Duodenal mucosa (tissue), 2 donors: ENCODE data around the gene UBE2F.
"Not testable (repeated sequence)": the region's sequence is repeated elsewhere in the genome, so short reads cannot be mapped to it uniquely, and the experiment has no call there.

Source experiments
- H3K27ac ChIP-seq: one replicate; pipeline ENCODE4 v1.7.0; 2013; ENCODE audit warnings: low read depth, low read length
- H3K27me3 ChIP-seq, 2 donors: one replicate each; pipeline ENCODE4 v1.7.0; 2013; ENCODE audit warnings: low read length in 2 of 2, control low read depth in 1 of 2; ENCODE audit not compliant: insufficient read depth in 2 of 2, control insufficient read depth in 1 of 2
- H3K36me3 ChIP-seq, 2 donors: one replicate each; pipeline ENCODE4 v1.7.0; 2013; ENCODE audit warnings: low read length in 2 of 2, control low read depth in 1 of 2; ENCODE audit not compliant: insufficient read depth in 2 of 2, control insufficient read depth in 1 of 2
- H3K4me1 ChIP-seq, 2 donors: one replicate each; pipeline ENCODE4 v1.7.0; 2013; ENCODE audit warnings: low read length in 2 of 2, control low read depth in 1 of 2; ENCODE audit not compliant: insufficient read depth in 2 of 2, control insufficient read depth in 1 of 2
- H3K4me3 ChIP-seq, 2 donors: one replicate each; pipeline ENCODE4 v1.7.0; 2013; ENCODE audit warnings: low read length in 2 of 2, low read depth in 1 of 2
- H3K9ac ChIP-seq, 2 donors: one replicate each; pipeline ENCODE4 v1.7.0; 2013; ENCODE audit warnings: low read length in 2 of 2, low read depth in 1 of 2
- H3K9me3 ChIP-seq, 2 donors: one replicate each; pipeline ENCODE4 v1.7.0; 2013; ENCODE audit warnings: low read length in 2 of 2, control low read depth in 1 of 2; ENCODE audit not compliant: control insufficient read depth in 1 of 2

The UBE2F gene

GRCh38 chr2:238039985-238040384 lies 73.2 kb downstream of the UBE2F start:
- no peak overlapping the region for H3K9ac ChIP-seq
- H3K36me3 ChIP-seq = peaks cover 19 to 80% of the 10 kb centered on the region in 2 donors
- H3K27me3 ChIP-seq = no peaks in the 10 kb centered on the region
- H3K4me3 ChIP-seq = no peak overlapping the region
- H3K27ac ChIP-seq = no peak overlapping the region
- no peaks in the 10 kb centered on the region for H3K4me1 ChIP-seq
- H3K9me3 ChIP-seq = no peaks in the 10 kb centered on the region

DNA sequence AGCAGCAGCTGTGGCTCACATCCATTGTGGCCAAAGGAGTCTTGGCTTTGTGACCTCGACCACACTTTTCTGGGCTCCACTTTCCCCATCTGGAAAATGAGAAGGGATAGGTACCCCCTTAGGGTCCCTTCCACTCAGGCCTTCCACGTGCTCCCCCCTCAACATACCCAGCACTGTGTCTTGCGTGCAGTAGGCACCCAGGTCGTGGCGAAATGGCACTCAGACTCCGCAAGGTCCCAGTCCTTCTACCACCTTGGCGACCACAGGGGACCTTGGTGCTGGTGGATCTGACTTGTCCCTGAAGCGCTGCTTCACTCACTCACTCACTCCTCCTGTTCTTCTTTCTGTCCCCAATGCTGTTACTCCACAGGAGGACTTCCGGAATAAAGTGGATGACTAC lies 74.1 kb downstream of the UBE2F start:
- Histone ChIP-seq H3K27ac (no peak overlapping the region), H3K36me3 (peaks cover 19 to 74% of the 10 kb centered on the region in 2 donors), H3K9me3 (no peaks in the 10 kb centered on the region), H3K9ac (no peak overlapping the region), H3K27me3 (no peaks in the 10 kb centered on the region), H3K4me1 (no peaks in the 10 kb centered on the region), H3K4me3 (no peak overlapping the region)

DNA sequence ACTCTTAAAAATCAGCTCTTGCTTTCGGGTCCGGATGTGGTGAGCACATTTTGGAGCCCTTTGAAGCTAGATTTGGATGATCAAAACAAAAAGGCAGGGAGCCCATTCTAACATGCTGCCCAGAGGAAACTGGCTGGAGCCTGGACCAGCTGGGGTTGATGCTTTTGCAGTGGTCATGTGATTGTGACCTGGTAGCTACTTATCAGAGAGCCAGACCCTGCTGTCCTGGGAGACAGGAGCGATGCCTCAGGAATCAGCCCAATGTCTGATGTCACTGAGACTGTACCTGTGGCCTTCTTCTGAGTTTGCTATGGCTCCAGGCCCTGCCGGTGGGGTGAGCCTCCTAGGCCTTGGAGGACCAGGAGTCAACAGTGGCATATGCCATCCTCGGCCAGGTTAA lies 75.3 kb downstream of the UBE2F start:
- H3K4me1 ChIP-seq = no peaks in the 10 kb centered on the region
- peaks cover 22 to 68% of the 10 kb centered on the region in 2 donors for H3K36me3 ChIP-seq
- H3K4me3 ChIP-seq = no peak overlapping the region
- no peaks in the 10 kb centered on the region for H3K9me3 ChIP-seq
- no peaks in the 10 kb centered on the region for H3K27me3 ChIP-seq
- H3K9ac ChIP-seq = no peak overlapping the region
- H3K27ac ChIP-seq = no peak overlapping the region

GRCh38 chr2:238042849-238043584 lies 76.2 kb downstream of the UBE2F start:
- no peak overlapping the region for H3K9ac ChIP-seq

GRCh38 chr2:238043851-238044250 lies 77.0 kb downstream of the UBE2F start:
- H3K36me3 ChIP-seq = peaks cover 20 to 52% of the 10 kb centered on the region in 2 donors
- H3K9me3 ChIP-seq = no peaks in the 10 kb centered on the region

More at GRCh38 chr2:238042849-238043584, 76.2 kb downstream of the UBE2F start:
- H3K27me3 ChIP-seq = no peaks in the 10 kb centered on the region
- H3K36me3 ChIP-seq = peaks cover 22 to 60% of the 10 kb centered on the region in 2 donors
- no peak overlapping the region for H3K27ac ChIP-seq
- no peaks in the 10 kb centered on the region for H3K4me1 ChIP-seq
- H3K9me3 ChIP-seq = no peaks in the 10 kb centered on the region
- H3K4me3 ChIP-seq = no peak overlapping the region

GRCh38 chr2:238045575-238045974 lies 78.8 kb downstream of the UBE2F start:
- no peaks in the 10 kb centered on the region for H3K27me3 ChIP-seq
- H3K27ac ChIP-seq = no peak overlapping the region
- peaks cover 16 to 38% of the 10 kb centered on the region in 2 donors for H3K36me3 ChIP-seq
- no peak overlapping the region for H3K4me3 ChIP-seq
- no peak overlapping the region for H3K9ac ChIP-seq
- H3K4me1 ChIP-seq = no peaks in the 10 kb centered on the region
- no peaks in the 10 kb centered on the region for H3K9me3 ChIP-seq

More at GRCh38 chr2:238043851-238044250, 77.0 kb downstream of the UBE2F start:
- Histone ChIP-seq H3K27ac (no peak overlapping the region), H3K27me3 (no peaks in the 10 kb centered on the region), H3K4me1 (no peaks in the 10 kb centered on the region), H3K4me3 (no peak overlapping the region), H3K9ac (no peak overlapping the region)

DNA sequence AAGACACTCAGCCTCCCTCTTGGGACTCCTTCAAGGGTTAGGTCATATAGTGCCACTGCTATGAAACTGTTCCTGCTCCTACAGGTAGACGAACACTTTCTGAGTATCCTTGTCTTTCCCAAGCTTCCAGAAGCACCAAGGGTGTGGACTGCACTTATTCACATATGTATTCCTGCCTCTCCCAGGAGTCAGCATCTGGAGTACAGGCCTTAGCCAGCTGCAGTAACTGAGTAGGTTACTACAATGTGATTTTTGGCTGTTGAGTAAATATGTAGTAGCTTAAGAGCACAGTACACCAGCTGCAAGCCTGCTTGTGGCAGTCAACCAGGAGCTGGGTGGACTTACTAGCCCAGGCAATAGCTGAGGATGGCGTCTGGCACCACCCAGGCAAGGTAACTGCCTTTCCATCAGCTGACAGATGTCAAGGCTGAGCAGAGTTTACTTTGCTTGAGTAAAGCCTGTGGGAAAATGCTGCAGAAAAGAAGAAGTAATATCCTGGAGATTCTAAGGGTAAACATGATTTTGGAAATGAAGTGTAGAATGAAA lies 80.0 kb downstream of the UBE2F start:
- H3K27ac ChIP-seq = no peak overlapping the region
- no peaks in the 10 kb centered on the region for H3K9me3 ChIP-seq
- no peak overlapping the region for H3K9ac ChIP-seq
- H3K27me3 ChIP-seq = no peaks in the 10 kb centered on the region
- H3K4me3 ChIP-seq = no peak overlapping the region
- H3K36me3 ChIP-seq = peaks cover 13 to 27% of the 10 kb centered on the region in 2 donors
- H3K4me1 ChIP-seq = no peaks in the 10 kb centered on the region

DNA sequence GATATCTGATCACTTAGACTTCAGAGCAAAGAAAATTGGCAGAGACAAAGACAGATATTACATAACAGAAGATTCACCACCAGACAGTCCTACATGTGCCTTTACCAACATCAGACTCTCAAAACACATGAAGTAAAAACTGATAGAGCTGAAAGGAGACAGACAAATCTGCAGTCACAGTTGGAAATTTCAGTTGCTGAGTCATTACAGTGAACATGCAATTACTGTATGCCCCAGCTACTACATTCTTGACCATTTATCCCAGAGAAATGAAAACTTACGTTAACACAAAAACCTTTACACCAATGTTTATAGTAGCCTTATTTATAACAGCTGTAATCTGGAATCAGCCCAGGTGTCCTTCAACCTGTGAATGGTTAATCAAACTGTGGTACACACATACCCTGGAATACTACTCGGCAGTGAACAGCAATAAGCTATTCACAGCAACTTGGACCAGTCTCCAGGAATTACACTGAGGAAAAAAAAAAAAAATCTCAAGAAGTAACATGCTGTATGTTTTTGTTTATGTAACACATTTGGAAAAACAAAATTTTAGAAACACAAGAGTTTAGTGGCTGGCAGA lies 86.5 kb downstream of the UBE2F start:
- Histone ChIP-seq H3K9ac (no peak overlapping the region), H3K4me3 (no peak overlapping the region), H3K9me3 (no peaks in the 10 kb centered on the region), H3K4me1 (no peaks in the 10 kb centered on the region), H3K27ac (no peak overlapping the region), H3K36me3 (no peaks in the 10 kb centered on the region), H3K27me3 (no peaks in the 10 kb centered on the region)

- Histone ChIP-seq H3K4me1 (peaks cover 7 to 14% of the 10 kb centered on the region in 2 donors), H3K9me3 (no peaks in the 10 kb centered on the region), H3K4me3 (no peak overlapping the region), H3K36me3 (no peaks in the 10 kb centered on the region), H3K27me3 (no peaks in the 10 kb centered on the region), H3K9ac (no peak overlapping the region), H3K27ac (no peak overlapping the region)
Measured at GRCh38 chr2:238055841-238056240, 89.0 kb downstream of the UBE2F start.

GRCh38 chr2:238057696-238058575 lies 91.1 kb downstream of the UBE2F start:
- peaks cover 20 to 21% of the 10 kb centered on the region in 2 donors for H3K4me1 ChIP-seq
- not testable (repeated sequence) for H3K9ac ChIP-seq, H3K27ac ChIP-seq, H3K4me3 ChIP-seq, H3K27me3 ChIP-seq, H3K36me3 ChIP-seq, H3K9me3 ChIP-seq
